GM18502 (cell line): ENCODE measurements around the gene RASGRF2.
"Not testable (repeated sequence)": the region's sequence is repeated elsewhere in the genome, so short reads cannot be mapped to it uniquely, and the experiment has no call there.

Source experiments
- ATAC-seq: cut with Tn5 transposase; IDR thresholded peaks from one replicate; pipeline ENCODE4 v1.9.1; 2021; ENCODE audit warnings: mild to moderate bottlenecking; ENCODE audit not compliant: unreplicated experiment, poor library complexity

RASGRF2 gene

GRCh38 chr5:80982093-80982492, 21.9 kb downstream of the RASGRF2 start:
- no peak for ATAC-seq

DNA sequence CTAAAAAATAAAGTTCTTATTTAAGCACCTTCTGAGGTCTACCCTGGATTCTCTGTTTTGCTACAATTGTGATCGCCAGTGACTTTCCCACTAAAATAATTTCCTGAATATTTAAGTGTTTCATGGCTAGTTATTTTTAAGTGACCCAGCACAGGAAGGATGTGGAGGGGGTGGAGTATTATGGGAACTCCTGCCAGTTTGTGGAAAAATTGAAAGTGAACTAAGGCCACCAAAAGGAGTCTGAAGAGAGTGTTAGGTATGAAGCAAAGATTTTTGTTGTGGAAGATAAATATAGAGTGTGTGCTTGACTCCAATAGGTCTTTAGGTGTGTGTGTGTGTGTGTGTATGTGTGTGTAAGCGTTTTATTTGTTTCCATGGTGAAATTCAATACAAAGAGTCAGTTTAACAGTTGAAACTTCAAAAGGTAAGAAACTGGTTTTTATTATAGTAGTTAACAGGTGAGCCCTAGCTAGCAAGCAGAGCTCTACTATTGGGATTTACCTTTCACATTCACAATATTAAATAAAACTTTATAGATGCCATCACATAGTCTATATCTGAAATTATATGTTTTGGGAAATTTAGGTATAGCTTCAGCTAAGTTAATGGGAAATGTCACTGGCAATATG, 25.6 kb downstream of the RASGRF2 start:
- no peak for ATAC-seq

DNA sequence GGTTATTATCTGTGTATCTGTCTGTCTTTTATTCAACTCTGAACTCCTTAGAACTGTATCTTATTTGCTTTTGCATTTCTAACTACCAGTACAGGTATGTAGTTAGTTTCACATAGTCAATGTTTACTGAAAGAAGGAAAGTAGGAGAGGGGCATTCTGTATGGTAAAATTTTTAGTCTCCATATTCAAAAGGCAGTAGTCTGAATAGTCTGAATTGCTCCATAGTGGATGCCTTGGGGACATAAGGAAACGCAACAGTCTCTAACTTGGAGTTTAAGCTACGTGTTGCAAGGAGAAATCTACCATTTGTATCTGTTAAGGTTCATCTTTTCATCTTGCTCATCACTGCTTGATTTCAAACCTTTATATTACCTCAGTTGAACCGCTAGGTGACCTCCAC, 26.2 kb downstream of the RASGRF2 start:
- ATAC-seq: no peak

DNA sequence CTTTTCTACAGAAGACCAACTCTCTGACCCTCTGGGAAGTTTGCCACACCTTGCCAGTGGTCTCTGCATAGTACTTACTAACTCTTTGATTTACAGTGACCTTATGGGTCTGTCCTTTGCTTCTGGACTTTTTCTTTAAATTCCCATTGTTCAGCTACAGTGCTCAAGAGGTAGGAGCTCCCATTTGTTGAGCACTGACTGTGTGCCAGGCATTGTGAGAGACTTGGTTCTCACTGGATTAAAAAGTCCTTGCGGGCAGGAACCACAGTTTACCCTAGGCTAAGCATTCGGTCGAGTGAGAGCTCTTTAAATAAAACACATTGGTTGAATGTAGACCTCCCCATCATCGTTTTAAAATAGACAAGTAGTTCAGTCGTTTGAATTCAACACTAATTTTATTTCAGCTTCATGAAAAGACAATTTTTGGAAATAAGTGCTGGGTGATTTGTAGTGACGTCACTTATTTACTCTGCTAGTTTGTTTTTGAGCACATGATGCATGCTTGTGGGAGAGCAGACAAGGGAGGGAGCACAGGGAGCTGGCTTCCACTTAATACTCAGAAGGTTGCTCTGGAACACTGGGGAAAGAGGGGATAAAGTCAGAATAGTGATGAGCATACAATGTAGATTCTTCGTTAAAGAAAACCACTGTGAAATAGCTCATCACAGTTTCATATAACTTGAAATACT, 27.1 kb downstream of the RASGRF2 start:
- no peak for ATAC-seq

- no peak for ATAC-seq
Observed at GRCh38 chr5:80988419-80988935, 28.3 kb downstream of the RASGRF2 start.

GRCh38 chr5:80989883-80990282, 29.7 kb downstream of the RASGRF2 start:
- ATAC-seq: no peak

GRCh38 chr5:80990527-80990926, 30.4 kb downstream of the RASGRF2 start:
- ATAC-seq: no peak

- ATAC-seq: no peak
Observed at GRCh38 chr5:80990971-80991370, 30.8 kb downstream of the RASGRF2 start.

GRCh38 chr5:80995908-80996307, 35.7 kb downstream of the RASGRF2 start:
- ATAC-seq: no peak

- no peak for ATAC-seq
Observed at GRCh38 chr5:80998590-80998979, 38.4 kb downstream of the RASGRF2 start.

DNA sequence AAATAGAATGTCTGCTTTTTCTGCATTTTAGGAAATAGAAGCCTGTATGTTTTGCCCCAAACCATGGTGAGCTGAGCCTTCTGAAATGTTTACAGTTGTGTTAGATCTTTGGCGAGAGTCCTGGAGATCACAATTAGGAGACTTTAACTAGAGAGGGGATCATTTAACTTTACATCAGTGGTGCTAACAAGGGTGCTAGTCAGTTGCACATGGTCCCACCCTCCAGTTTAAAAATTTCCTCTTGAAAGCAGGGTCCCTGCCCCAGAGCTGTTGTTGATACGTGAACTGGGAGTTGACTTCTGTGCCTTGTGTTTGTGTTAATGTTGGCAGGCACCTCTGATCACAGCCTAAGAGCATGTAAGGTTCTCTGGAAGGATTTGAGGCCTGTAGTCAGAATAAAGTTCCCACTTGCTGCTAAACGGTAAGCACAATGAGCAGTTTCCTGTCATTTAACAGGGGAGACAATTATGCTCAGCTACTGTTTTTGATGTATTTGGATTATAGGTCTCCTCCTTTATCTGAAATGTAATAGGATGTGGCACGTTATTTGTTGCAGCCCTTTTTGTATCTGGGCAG, 43.7 kb downstream of the RASGRF2 start:
- ATAC-seq: no peak

DNA sequence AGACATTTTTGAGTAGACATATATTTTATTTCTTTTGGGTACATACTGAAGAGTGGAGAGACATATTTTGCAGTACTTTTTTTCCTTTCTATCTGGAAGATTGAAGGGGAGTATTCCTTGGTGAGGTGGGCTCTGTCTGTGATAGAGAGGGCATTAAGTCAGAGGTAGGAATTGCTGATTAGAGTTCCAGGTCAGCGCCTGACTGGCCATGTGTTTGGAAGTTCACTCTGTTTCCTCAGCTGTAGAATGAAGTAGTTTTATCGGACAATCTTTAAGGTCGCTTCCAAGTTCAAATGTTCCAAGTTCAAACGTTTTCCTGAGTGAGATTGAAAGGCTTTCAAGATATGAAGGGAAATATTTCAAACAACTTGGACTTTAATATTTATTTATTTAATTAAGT, 45.5 kb downstream of the RASGRF2 start:
- no peak for ATAC-seq

DNA sequence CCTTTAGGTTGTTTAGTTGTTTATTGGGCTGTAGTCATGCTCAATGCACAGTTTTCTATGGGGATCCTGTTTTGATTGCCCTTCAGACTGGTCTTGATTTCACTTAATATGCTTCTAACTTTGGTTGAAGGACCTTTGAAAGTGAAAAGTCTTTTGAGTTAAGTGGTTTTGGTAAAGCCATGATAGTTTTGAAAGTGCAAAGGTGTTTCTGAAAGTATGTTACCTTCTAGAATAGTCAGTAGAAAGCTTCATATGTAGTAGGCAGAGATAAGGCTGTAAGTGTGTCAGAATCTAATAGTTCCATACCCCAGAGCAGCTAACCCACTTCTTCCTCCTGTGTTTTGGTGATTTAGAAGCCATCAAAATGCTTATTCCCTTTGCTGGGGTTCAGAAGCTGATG, 46.1 kb downstream of the RASGRF2 start:
- no peak for ATAC-seq

- no peak for ATAC-seq
Observed at GRCh38 chr5:81006947-81007636, 46.9 kb downstream of the RASGRF2 start.

- ATAC-seq: no peak
Observed at GRCh38 chr5:81007637-81008027, 47.5 kb downstream of the RASGRF2 start.

DNA sequence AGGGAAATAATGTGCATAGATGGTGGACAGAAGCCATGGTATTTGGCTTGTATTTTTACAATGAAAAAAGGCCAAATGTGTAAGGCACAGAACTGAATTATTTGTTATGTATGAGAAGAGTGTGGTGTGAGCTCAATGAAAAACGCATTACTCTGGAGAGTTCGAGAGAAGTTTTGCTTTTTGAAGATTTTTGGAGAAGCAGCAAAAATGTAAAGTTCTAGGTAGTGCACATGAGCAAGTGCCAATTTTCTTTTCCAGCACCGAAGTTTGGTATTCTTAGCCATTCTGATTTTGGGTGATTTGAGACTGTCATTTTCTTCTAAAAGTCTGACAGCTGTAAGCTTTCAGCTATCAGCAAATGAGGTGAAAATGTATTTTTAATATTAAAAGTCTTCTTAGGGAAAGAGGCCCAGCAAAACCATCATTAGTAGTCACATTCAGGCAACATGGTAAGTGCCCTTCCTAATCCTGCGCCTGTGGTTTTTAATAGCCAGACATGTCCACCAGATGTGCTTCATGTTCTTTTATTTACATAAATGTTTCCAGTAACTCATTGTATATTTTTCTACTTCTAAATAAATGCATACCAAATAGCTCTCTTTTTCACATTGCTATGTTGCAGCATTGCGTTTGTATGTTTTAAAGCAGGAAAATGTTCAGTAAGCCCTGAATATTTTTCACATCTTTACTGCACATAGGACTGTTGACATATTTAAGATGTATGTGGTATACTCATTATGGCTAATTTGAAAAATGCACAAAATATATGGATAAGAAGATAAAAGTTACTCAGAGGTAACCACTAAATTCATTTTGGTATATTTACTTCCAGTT, 50.4 kb downstream of the RASGRF2 start:
- ATAC-seq: no peak

DNA sequence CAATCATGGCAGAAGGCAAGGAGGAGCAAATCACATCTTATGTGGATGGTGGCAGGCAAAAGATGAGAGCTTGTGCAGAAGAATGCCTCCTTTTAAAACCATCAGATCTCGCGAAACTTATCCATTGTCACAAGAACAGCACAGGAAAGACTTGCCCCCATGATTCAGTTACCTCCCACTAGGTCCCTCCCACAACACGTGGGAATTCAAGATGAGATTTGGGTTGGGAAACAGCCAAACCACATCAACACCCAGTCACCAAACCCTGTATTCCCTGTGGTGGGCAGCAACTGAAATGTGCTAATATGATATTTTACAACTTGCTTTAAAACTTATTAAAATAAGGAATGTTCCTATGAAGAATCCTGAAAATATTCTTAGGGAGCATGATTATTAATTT, 54.2 kb downstream of the RASGRF2 start:
- ATAC-seq: no peak

DNA sequence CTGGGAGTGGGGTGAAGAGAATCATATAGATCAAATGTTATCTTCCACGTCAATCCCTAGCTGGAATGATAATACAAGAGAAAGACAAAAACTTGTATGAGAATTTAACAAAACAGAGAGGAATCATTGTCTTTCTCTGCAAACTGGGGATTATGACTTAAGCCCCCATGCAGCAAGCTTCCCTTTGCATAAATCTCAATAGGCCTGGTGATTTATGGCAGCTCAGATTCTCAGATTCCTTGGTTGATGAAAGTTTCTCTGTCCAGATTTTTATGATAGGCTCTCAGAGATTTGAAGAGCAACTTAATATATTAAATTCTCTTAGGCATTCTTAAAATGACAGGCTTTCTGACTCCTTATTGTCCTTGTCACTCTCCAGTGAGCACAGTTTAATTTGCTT, 56.0 kb downstream of the RASGRF2 start:
- no peak for ATAC-seq

- ATAC-seq: no peak
Observed at GRCh38 chr5:81017320-81017719, 57.2 kb downstream of the RASGRF2 start.

- not testable (repeated sequence) for ATAC-seq
Observed at GRCh38 chr5:81018608-81019007, 58.4 kb downstream of the RASGRF2 start.
